ENCODE results near the gene PPM1N.

DNA sequence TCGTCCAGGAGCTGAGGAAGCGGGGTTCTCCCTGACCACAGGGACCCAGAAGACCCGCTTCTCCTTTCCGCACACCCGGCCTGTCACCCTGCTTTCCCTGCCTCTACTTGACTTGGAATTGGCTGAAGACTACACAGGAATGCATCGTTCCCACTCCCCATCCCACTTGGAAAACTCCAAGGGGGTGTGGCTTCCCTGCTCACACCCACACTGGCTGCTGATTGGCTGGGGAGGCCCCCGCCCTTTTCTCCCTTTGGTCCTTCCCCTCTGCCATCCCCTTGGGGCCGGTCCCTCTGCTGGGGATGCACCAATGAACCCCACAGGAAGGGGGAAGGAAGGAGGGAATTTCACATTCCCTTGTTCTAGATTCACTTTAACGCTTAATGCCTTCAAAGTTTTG is 27.9 kb downstream of the PPM1N start:
- TF ChIP-seq EZH2 (IDR thresholded peaks at IDR 0.05; ENCODE audit: insufficient read depth, poor library complexity, severe bottlenecking), result no peak
- TF ChIP-seq EZH2phosphoT487 (IDR thresholded peaks at IDR 0.05; ENCODE audit: insufficient read depth, low read depth), result no peak
